GM12878 (cell line): ENCODE data around the gene BFSP2. TPM values are rescaled to one million over a fixed set of nuclear protein-coding genes. Genes with fewer than 3 reads are reported as not detected.
A peak's percentile ranks its signal among the peaks of the same experiment; 100 is the strongest.

ENCODE experiments used
- HDGF ChIP-seq: fragments of 450-650 bp; IDR thresholded peaks from 2 replicates; pipeline ENCODE4 v1.6.1; 2016; ENCODE audit warnings: antibody characterized with exemption
- HSF1 ChIP-seq: fragments of 150-350 bp; IDR thresholded peaks from 2 replicates; pipeline ENCODE4 v1.6.1; 2014; ENCODE audit warnings: mild to moderate bottlenecking, low read depth, low read length
- MXI1 ChIP-seq: fragments of 150-350 bp; IDR thresholded peaks from 2 replicates; pipeline ENCODE4 v1.6.1; 2011; ENCODE audit warnings: low read depth, mild to moderate bottlenecking, inconsistent platforms, low read length, improper control_type of control experiment
- NKRF ChIP-seq: fragments of 450-650 bp; conservative IDR thresholded peaks from 2 replicates; pipeline ENCODE4 v1.6.1; 2017; ENCODE audit warnings: mild to moderate bottlenecking, moderate library complexity
- RAD21 ChIP-seq: IDR thresholded peaks from 2 replicates; pipeline ENCODE4 v1.6.1; 2011; ENCODE audit warnings: mild to moderate bottlenecking, low read depth, low read length, moderate library complexity; ENCODE audit not compliant: insufficient read depth
- SMAD1 ChIP-seq: fragments of 450-650 bp; IDR thresholded peaks from 2 replicates; pipeline ENCODE4 v1.6.1; 2018; ENCODE audit warnings: mild to moderate bottlenecking, low read depth; ENCODE audit not compliant: partially characterized antibody
- SRF ChIP-seq, 2 experiments: IDR thresholded peaks; 2 replicates each; pipeline ENCODE4 v1.6.1; 2011; ENCODE audit warnings: low read depth in 2 of 2, low read length in 2 of 2, mild to moderate bottlenecking in 1 of 2, moderate library complexity in 1 of 2
- SUPT20H ChIP-seq: IDR thresholded peaks from 2 replicates; pipeline ENCODE4 v1.6.1; 2011; ENCODE audit warnings: low read depth, mild to moderate bottlenecking, low read length, moderate library complexity, borderline replicate concordance; ENCODE audit not compliant: control insufficient read depth
- TCF12 ChIP-seq: IDR thresholded peaks from 2 replicates; pipeline ENCODE4 v1.6.1; 2011; ENCODE audit warnings: low read depth, mild to moderate bottlenecking, low read length
- ZBTB33 ChIP-seq: fragments of 450-650 bp; IDR thresholded peaks from 2 replicates; pipeline ENCODE4 v1.6.1; 2017; ENCODE audit warnings: mild to moderate bottlenecking
- ZNF207 ChIP-seq: fragments of 450-650 bp; IDR thresholded peaks from 2 replicates; pipeline ENCODE4 v1.6.1; 2014; ENCODE audit warnings: antibody characterized with exemption, mild to moderate bottlenecking, borderline replicate concordance
- polyA plus RNA-seq, 11 experiments: library from polyadenylated mRNA; depleted of rRNA in 4 of 11; unstranded in 6 of 11; stranded (reverse) in 5 of 11; fragments of >200 nt; fragmentation: Nextera tagmentation in 4 of 11; fragmentation: Illumina TruSeq in 1 of 11; extraction: Ambion mirVana in 4 of 11; extraction: Trizol in 1 of 11; gene quantifications; 1 replicate in 1 of 11; 2 replicates in 10 of 11; pipeline versions ENCODE4 v1.2.1 to v1.2.3, GENCODE V29; 2011 to 2016; ENCODE audit warnings: inconsistent platforms in 2 of 11, missing spikeins in 2 of 11, low read depth in 1 of 11
- total RNA-seq, 4 experiments: library from RNA; depleted of rRNA in 3 of 4; stranded (reverse); fragments of >200 nt in 3 of 4; fragmentation: Illumina TruSeq in 1 of 4; extraction: Trizol in 1 of 4; gene quantifications; 2 replicates each; pipeline versions ENCODE4 v1.2.1 to v1.2.3, GENCODE V29; 2013 to 2021

BFSP2 gene
- total and polyA plus RNA-seq, 10 of the 15 experiments (the other 5 are each of a cell fraction or from before 2014, with no cell fraction given), result 1.5 to 20.4 (median 7.3) TPM

- no peak for TF ChIP-seq HSF1
- no peak for TF ChIP-seq HDGF
- no peak for TF ChIP-seq MXI1
- TF ChIP-seq SMAD1, result peak; percentile 92
- no peak for TF ChIP-seq RAD21
- TF ChIP-seq SUPT20H, result no peak
- 0 out of 4 replicates have a peak, but pooled peaks of 1 of the 2 experiments have one; percentile 34 for TF ChIP-seq SRF (IDR thresholded peaks at IDR 0.05; ENCODE audit: low read depth in 2 of 2, low read length in 2 of 2)
- TF ChIP-seq TCF12, result peak; percentile 97
- TF ChIP-seq ZNF207, result peak; percentile 83; the same call in 1 of the 2 replicates
- TF ChIP-seq NKRF, result no peak
- TF ChIP-seq ZBTB33, result no peak
These were observed 48.7 kb downstream of the BFSP2 start (continued) for GRCh38 chr3:133448478-133449122.
